Epidermal melanocyte (primary cell): Measurements from ENCODE around the gene GHRHR.

ENCODE experiments used
- DNase-seq: peaks from one replicate; pipeline ENCODE4 v3.0.0; 2011; ENCODE audit warnings: low spot score; ENCODE audit not compliant: insufficient read length

The GHRHR gene

GRCh38 chr7:30928254-30928872 is 35.4 kb upstream of the GHRHR start:
- no peak for DNase-seq

DNA sequence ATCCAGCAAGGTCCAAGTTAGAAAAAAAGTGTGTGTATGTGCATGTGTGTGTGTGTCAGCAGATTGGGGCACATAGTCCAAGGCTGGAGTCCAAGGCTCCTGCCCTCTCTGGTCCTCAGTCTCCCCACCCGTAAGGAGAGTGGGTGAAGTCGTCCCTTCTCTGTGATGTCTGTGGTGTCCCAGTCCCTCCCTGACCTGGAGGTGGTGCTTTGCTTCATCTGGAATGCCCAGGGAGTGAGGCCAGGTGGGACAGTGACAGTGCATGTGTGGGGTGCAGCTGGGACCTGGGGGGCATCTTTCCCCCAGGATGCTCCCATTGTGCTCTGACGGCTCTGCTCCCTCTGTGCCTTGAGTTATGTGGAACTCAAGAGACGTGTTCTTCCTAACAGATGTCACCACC is 34.1 kb upstream of the GHRHR start:
- DNase-seq: no peak

DNA sequence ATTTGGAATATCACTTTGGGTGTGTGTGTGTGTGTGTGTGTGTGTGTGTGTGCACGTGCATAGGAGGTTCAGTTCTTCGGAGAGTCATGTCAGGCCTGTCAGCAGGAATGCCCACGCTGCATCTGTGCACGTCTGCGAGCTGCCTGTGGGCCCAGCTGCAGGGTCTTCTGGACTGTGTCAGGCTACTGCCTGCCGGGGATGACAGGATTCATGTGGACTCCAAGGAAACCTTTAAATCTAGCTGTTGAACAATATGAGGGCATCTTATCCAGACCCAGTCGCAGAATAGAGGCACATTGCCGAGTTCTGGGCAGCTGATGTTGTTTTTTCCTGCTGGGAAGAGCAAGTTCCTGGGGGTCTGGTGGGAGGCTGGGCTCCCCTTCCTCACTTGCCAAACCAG is 33.1 kb upstream of the GHRHR start:
- DNase-seq: no peak

DNA sequence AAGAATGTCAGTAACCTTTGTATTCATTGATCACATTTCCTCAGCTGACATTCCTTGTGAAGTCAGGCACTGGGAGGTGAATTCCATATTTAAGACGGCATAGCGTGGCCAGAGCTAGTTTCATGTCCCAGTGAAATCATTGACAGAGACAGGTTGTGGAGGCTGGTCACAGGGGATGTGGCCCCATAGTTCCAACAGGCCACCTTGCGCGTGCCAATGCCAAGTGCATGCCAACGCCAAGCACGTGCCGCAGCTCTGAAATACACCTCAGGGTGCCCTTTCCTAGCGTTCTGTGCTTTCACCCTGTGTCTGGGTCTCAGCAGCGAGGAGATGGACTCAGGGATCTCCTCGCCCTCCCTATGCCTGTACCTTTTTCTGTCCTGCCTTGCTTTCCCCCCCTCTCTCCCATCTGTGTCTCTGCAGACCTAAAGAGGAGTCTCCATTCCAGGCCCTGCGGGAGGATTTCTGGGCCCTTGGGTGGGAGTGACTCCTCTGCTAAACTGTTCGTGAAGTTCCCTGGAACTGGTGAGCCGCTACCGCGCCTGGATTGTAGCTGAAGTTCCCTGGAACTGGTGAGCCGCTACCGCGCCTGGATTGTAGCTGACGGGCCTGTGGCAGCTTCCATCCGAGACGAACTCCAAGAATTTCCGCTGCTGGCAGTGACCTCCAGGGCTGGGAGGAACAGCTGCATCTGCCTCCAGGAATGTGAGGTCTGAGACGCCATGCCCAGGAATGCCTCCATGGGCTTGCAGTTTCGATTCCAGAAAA is 32.4 kb upstream of the GHRHR start:
- no peak for DNase-seq

DNA sequence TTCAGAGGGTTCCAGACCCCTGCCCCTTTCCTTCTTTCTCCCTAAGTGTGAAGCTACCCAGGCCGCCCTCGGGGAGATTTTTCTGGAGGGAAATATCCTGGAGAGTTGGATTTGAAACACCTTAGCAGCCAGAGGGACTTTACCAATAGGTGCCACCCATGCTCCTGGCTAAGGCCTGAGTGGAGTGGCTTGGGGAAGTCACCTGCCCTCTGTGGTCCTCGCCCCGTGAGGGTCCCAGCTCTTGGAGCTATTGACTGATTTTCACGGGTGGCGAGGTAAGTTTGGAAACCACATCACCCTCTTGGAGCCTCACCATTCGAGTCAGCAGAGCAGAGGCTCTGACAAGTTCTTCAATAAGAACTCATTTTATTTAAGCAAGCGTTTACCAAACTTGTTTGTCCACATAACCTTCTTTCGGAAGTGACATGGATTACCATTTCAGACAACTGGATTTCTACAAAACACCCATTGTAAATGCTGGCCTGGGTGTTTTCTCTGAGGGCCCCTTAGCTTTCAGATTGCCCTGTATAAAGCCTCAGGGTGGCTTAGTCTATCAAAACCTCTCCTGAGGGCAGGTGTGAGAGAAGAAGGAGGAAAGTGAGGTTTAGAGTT is 31.7 kb upstream of the GHRHR start:
- no peak for DNase-seq

GRCh38 chr7:30932562-30932961 is 31.2 kb upstream of the GHRHR start:
- DNase-seq: no peak

- no peak for DNase-seq
Measured at GRCh38 chr7:30933124-30933974, 30.4 kb upstream of the GHRHR start.

- no peak for DNase-seq
Measured at GRCh38 chr7:30934225-30934624, 29.5 kb upstream of the GHRHR start.

DNA sequence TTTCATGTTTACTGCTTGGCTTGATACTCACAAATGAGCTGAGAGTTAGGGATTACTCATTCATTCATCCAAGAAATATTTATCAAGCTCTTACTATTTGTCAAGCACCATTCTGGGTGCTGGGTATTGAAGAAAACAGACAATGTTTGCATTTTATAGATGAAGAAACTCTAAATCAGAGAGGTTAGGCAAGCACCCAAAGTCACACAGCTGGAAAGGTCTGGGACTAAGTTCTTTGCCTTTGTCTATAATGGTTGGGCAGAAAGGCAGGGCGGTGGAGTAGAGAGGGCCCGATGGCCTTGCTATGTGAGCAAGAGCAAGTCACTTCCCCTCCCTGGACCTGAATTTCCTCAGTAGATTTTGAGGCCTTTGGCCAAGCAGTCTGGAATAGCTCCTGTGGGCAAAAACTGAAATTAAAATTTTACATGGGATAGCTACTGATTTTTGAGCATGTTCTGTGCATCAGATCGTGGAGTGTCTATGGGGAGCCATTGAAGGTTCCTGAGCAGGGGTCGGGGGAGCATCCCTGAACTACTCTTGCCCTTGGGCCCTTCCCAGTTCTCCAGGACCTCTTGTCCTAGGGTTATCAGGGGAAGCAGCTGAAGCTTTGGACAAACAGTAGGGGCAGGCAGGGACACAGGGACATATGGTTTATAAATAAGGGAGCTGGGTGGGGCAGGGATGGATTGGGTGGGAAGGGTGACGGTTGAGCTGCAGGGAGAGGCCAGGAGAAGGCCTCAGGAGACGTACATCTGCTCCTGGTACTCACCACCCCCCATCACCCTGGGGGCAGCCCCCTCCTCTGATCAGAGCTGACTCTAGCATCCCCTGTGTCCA is 28.8 kb upstream of the GHRHR start:
- no peak for DNase-seq

GRCh38 chr7:30935569-30935877 is 28.2 kb upstream of the GHRHR start:
- DNase-seq: no peak

GRCh38 chr7:30936650-30937245 is 27.0 kb upstream of the GHRHR start:
- DNase-seq: no peak

DNA sequence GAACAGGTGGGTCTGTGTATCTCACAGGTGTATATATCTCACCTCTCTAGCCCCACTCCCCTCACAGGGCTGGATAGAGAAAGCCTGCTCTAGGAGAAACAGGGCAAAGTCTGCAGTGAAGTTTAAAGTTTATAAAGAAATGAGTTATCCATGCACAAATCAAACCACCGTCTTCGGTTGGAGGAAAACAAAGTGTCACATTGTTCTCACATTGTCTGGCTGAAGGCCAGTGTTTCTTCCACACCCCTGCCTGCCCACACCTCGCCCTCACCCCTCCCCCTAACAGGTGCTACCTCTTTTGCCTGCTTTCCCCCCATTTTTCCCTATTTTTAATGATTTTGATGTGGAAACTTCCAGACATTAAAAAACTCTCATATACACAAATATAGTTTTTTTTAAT is 26.3 kb upstream of the GHRHR start:
- DNase-seq: no peak

- DNase-seq: no peak
Measured at GRCh38 chr7:30938435-30939316, 25.1 kb upstream of the GHRHR start.

GRCh38 chr7:30941582-30942323 is 22.0 kb upstream of the GHRHR start:
- no peak for DNase-seq

DNA sequence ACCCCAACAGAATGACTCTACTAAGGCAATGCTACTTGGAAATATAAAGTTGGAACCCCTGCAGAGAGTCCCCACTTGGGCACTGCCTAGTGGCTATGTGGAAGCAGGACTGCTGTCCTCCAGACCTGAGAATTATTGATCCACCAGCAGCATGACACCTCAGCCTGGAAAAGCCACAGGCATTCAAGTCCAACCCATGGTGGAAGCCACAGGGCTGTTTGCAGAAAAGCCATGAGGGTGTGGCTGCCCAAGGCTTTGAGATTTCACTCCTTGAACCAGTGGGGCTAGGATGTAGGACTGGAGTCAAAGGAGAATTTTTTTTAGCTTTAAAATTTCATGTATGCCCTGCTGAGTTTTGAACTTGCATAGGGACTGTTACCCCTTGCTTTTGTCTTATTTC is 13.6 kb upstream of the GHRHR start:
- DNase-seq: no peak

GRCh38 chr7:30954914-30955313 is 8.8 kb upstream of the GHRHR start:
- DNase-seq: no peak

DNA sequence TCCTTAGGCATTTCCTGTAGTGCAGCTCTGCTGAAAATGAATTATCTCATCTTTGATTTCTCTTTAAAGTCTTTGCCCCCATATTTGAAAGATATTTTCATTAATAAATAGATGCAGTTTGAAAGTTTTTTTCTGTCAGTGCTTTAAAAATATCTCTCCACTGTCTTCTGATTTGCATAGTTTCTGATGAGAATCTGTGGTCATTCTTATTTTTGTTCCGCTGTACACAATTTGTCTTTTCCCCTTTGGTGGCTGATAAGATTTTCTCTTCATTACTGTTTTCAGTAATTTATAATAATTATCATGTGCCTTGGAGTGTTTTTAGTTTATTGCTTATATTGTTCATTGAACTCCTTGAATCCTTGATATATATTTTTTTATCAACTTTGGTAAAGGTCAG is 7.0 kb upstream of the GHRHR start:
- DNase-seq: no peak

DNA sequence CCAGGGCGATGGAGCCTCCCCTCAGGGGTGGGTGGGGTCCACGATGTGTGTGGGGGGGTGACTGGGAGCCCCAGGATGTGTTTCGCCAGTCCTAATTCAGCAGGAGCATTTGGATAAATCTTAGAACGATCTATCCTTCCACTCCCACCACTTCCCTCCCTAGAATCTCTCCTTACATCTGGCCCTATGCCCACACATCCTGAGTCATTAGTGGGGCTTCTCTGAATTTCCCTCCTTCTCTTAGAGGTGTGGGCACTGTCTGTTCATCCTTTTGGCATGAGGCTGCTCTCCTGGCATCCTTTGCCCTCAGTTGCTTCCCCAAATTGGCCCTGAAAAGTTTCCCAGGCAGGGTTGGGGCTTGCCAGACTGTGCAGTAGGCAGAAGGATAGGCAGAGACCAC is 1.6 kb downstream of the GHRHR start:
- no peak for DNase-seq

GRCh38 chr7:30965883-30966282 is 2.1 kb downstream of the GHRHR start:
- no peak for DNase-seq
